GM12865 (cell line): ENCODE data around the gene MMP23B.
"Not testable (repeated sequence)": the region's sequence is repeated elsewhere in the genome, so short reads cannot be mapped to it uniquely, and the experiment has no call there.

Experiments used
- DNase-seq: peaks from one replicate; pipeline ENCODE4 v3.0.0; 2010; ENCODE audit warnings: low read depth
- H3K4me3 ChIP-seq: 2 replicates; pipeline ENCODE4 v1.5.1; 2011; ENCODE audit warnings: mild to moderate bottlenecking, low read depth, low read length, control low read depth
- CTCF ChIP-seq: IDR thresholded peaks from 2 replicates; pipeline ENCODE4 v1.5.1; 2011; ENCODE audit warnings: low read length, control low read depth, low read depth, inconsistent platforms; ENCODE audit not compliant: insufficient read depth; ENCODE audit errors: missing control alignments

MMP23B gene

GRCh38 chr1:1631782-1632420 is at the start of gene MMP23B:
Gene MMP23B (plus strand): TSS chr1:1632173. CDS start chr1:1632219, 46 bp downstream.
- no peak within 1 kb of the TSS for H3K4me3 ChIP-seq
- no peak for TF ChIP-seq CTCF
- peak; percentile 1 for DNase-seq

- no peak for TF ChIP-seq CTCF
- no peak overlapping the region for H3K4me3 ChIP-seq
- no peak for DNase-seq
Measured at GRCh38 chr1:1582585-1583346, 49.2 kb upstream of the MMP23B start.

- H3K4me3 ChIP-seq, result no peak overlapping the region
- TF ChIP-seq CTCF, result no peak
- no peak for DNase-seq
Measured at GRCh38 chr1:1583347-1584010, 48.5 kb upstream of the MMP23B start.

GRCh38 chr1:1591452-1591851 is 40.5 kb upstream of the MMP23B start:
- no peak for DNase-seq
- TF ChIP-seq CTCF, result no peak
- no peak overlapping the region for H3K4me3 ChIP-seq

- TF ChIP-seq CTCF, result no peak
- H3K4me3 ChIP-seq, result no peak overlapping the region
- DNase-seq, result no peak
Measured at GRCh38 chr1:1593834-1594601, 38.0 kb upstream of the MMP23B start.

- no peak overlapping the region for H3K4me3 ChIP-seq
- DNase-seq, result no peak
- no peak for TF ChIP-seq CTCF
Measured at GRCh38 chr1:1594602-1595260, 37.2 kb upstream of the MMP23B start.

GRCh38 chr1:1595341-1595740 is 36.6 kb upstream of the MMP23B start:
- DNase-seq, H3K4me3 ChIP-seq: not testable (repeated sequence)
